Heart left ventricle (tissue), 13 donors: ENCODE results near the gene CSF1.
A peak's percentile ranks its signal among the peaks of the same experiment; 100 is the strongest.

Source experiments
- POLR2A ChIP-seq, 2 donors: fragments of 450-650 bp; IDR thresholded peaks; one replicate each; pipeline ENCODE4 v1.6.1; 2017; ENCODE audit warnings: antibody characterized with exemption in 2 of 2, mild to moderate bottlenecking in 2 of 2, moderate library complexity in 2 of 2
- TF ChIP-seq, protein P1 (sequence below), 12 donors: fragments of 200-600 bp; sonication (generic) in 4 of 12; IDR thresholded peaks; one replicate each; pipeline versions ENCODE4 v1.5.0 to v1.8.0; 2018 to 2022; ENCODE audit warnings: antibody characterized with exemption in 12 of 12, mild to moderate bottlenecking in 5 of 12
- donor health status: ischemic (EF 13 %, LVEDD 7.1; RV severe dilation, severe dysfunction).
- donor health status: DM: no; HTN: yes; CAD: no.
- donor health status: DM: no; HTN: no; CAD: no.
- donor health status: ischemic (EF 25% LVEDD 6.9; RV normal size, moderate dysfunction).
- donor health status: ischemic (EF 25% LVEDD 5.7; RV mildly dilated, moderate dysfunction).
- donor health status: ischemic (EF 35%, LVEDD 5.7; RV mildly dilated, moderate dysfunction).
- donor health status: nonischemic (EF 11% LVEDD 7.7; RV severe dilation, severe dysfunction).
- donor health status: DM: yes; HTN: yes; CAD: no.
- donor health status: PGD.
- donor health status: ischemic (EF 29% LVEDD 5.4; RV normal size, mild dysfunction).
- donor health status: nonischemic (EF 23%, LVEDD 6.1; RV moderate dilation, normal function).

DNA sequence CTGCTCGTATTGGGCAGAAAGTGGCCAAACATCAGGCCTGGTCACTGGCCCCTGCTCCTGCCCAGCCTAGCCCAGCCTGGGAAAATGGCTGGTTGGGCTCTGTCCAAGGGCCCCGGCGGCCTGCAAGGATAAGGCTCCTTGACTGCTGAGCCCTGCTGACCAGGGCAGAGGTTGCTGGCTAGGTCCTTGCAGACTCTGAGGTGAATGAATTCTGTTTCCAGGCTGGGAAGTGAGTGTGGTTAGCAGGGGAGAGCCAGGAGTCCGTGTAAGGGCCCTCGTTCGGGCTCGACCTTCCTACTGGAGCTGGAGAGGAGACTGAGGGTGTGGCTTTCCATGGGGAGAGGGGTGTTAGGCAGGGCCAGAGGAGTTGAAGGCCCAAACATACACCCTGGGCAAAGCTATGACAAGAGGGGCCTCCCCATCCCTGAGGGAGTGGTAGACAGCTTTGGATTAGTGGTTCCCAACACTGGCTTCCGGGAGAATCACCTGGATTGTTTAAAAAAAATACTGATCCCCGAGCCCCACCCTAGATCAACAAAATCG lies 20.6 kb downstream of the CSF1 start:
- TF ChIP-seq POLR2A (IDR thresholded peaks at IDR 0.05) = no peak
- TF ChIP-seq, protein P1, sequence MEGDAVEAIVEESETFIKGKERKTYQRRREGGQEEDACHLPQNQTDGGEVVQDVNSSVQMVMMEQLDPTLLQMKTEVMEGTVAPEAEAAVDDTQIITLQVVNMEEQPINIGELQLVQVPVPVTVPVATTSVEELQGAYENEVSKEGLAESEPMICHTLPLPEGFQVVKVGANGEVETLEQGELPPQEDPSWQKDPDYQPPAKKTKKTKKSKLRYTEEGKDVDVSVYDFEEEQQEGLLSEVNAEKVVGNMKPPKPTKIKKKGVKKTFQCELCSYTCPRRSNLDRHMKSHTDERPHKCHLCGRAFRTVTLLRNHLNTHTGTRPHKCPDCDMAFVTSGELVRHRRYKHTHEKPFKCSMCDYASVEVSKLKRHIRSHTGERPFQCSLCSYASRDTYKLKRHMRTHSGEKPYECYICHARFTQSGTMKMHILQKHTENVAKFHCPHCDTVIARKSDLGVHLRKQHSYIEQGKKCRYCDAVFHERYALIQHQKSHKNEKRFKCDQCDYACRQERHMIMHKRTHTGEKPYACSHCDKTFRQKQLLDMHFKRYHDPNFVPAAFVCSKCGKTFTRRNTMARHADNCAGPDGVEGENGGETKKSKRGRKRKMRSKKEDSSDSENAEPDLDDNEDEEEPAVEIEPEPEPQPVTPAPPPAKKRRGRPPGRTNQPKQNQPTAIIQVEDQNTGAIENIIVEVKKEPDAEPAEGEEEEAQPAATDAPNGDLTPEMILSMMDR (IDR thresholded peaks at IDR 0.05) = peak in 2 of 12 donors; percentile 8 to 17
